Measurements from ENCODE around the gene OR6N1.
A peak's percentile ranks its signal among the peaks of the same experiment; 100 is the strongest.

Gene OR6N1

DNA sequence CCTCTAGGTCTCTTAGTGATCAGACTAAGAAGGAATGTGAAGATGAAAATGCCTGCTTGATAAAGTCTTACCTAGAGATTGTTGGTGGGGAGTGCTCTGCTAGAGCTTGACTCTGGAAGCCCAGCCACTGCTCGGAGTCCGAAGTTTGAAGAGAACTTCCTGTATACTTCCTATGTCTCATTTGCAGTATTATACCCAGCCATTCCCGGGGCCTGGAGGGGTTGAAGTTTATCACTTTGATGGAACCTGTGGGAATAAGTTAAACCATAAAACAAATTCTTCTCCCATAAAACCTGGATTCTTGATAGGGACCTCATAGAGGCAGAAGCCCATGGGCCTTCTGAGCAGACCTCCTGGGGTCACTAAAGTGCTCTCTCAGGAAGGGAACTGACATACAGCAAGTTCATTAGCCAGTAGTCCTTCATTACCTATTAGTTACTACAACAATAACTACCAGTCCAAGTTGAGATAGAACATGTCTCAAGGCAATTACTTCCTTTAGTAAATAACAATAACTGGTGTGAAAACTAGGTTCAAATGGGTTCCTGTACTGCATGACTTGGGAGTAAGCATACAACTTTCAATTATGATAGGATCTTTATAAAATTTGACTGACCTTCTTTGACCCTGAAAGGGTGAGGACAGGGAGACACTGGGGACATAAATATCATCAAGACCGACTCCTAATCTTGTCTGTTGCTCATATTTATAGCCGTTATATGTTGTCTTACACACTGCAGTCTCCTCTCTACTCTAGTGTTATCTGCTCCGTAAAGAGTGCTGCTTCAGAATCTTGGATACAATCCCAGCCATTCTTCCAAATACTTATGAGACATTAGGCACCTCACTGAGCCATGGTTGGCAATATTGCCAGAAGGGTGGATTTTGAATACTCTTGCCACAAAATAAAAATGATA, at the start of gene OR6N1:
Gene OR6N1 (minus strand): TSS at position 246 of the 917 bp plus-strand sequence. CDS start 5,513 bp downstream, outside the sequence.
- no peaks in the 10 kb centered on the region for H3K27me3 ChIP-seq (ENCODE audit: low read depth, low read length)
- no peaks in the 10 kb centered on the region for H3K36me3 ChIP-seq (ENCODE audit: control insufficient read depth in 1 of 2, insufficient read depth in 2 of 2, low read length in 2 of 2)
- H3K9me3 ChIP-seq (ENCODE audit: control insufficient read depth in 1 of 2, low read length in 2 of 2) = no peaks in the 10 kb centered on the region
- no peak within 1 kb of the TSS for H3K27ac ChIP-seq (ENCODE audit: low read length)
- no peak within 1 kb of the TSS for H3K4me3 ChIP-seq (ENCODE audit: low read depth in 1 of 2, low read length in 2 of 2)
- no peaks in the 10 kb centered on the region for H3K4me1 ChIP-seq (ENCODE audit: control insufficient read depth in 1 of 2, insufficient read depth in 2 of 2, low read length in 2 of 2)

DNA sequence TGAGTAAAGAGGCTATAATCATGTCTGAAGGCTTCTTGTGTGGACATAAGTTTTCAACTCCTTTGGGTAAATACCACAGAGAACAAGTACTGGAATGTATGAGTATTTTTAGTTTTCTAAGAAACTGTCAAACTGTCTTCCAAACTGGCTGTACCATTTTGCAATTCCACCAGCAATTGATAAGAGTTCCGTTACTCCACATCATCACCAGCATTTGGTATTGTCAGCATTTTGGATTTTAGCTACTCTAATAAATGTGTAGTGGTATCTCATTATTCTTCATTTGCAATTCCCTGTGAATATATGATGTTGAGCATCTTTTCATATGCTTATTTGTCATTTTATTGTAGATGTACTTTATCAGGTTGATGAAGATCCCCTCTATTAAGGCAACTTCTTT, 49.7 kb upstream of the OR6N1 start:
- no peak overlapping the region for H3K27ac ChIP-seq (ENCODE audit: low read length)
- H3K4me1 ChIP-seq (ENCODE audit: control insufficient read depth in 1 of 2, insufficient read depth in 2 of 2, low read length in 2 of 2) = no peaks in the 10 kb centered on the region

DNA sequence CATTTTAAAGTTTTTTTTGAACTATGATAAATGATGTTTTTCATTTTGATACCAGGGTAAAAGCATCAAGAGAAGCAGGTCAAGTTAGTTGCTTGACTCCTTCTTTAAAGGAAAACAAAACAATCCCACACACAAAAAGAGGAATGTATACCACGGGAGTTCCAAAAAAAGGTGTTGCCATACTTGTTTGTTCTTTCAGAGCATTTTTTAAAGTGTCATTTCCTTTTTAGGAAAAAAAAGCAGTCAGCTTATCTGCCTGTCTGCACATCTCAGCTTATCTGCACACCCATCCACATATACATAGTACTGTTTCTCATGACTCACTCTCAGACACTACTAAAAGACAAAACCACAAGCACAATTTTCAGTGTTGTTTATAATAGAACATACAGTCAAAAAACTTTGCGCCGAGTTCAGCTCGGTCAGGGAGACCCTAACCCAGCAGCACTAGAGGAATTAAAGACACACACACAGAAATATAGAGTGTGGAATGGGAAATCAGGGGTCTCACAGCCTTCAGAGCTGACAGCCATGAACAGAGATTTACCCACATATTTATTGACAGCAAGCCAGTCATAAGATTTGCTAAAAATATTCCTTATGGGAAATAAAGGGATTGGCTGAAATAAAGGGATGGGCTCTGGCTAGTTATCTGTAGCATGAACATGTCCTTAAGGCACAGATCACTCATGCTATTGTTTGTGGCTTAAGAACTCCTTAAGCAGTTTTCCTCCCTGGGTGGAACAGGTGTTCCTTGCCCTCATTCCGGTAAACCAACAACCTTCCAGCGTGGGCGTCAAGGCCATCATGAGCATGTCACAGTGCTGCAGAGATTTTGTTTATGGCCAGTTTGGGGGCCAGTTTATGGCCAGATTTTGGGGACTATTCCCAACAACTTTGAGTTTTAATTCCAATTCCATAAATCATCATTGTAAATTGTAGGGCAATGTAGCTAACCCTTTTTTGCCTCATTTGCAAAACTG, 47.8 kb upstream of the OR6N1 start:
- H3K9me3 ChIP-seq (ENCODE audit: control insufficient read depth in 1 of 2, low read length in 2 of 2) = peaks cover 0 to 4% of the 10 kb centered on the region in 2 donors
- no peaks in the 10 kb centered on the region for H3K27me3 ChIP-seq (ENCODE audit: low read depth, low read length)
- H3K4me3 ChIP-seq (ENCODE audit: low read depth in 1 of 2, low read length in 2 of 2) = no peak overlapping the region
- H3K27ac ChIP-seq (ENCODE audit: low read length) = peak overlapping the region; percentile 17
- no peaks in the 10 kb centered on the region for H3K4me1 ChIP-seq (ENCODE audit: control insufficient read depth in 1 of 2, insufficient read depth in 2 of 2, low read length in 2 of 2)
- no peaks in the 10 kb centered on the region for H3K36me3 ChIP-seq (ENCODE audit: control insufficient read depth in 1 of 2, insufficient read depth in 2 of 2, low read length in 2 of 2)

More for the DNA sequence above, 49.7 kb upstream of the OR6N1 start:
- H3K4me3 ChIP-seq (ENCODE audit: low read depth in 1 of 2, low read length in 2 of 2) = no peak overlapping the region
- no peaks in the 10 kb centered on the region for H3K36me3 ChIP-seq (ENCODE audit: control insufficient read depth in 1 of 2, insufficient read depth in 2 of 2, low read length in 2 of 2)
- no peaks in the 10 kb centered on the region for H3K27me3 ChIP-seq (ENCODE audit: low read depth, low read length)
- H3K9me3 ChIP-seq (ENCODE audit: control insufficient read depth in 1 of 2, low read length in 2 of 2) = peaks cover 0 to 4% of the 10 kb centered on the region in 2 donors

GRCh38 chr1:158818975-158819431, 47.0 kb upstream of the OR6N1 start:
- H3K36me3 ChIP-seq (ENCODE audit: control insufficient read depth in 1 of 2, insufficient read depth in 2 of 2, low read length in 2 of 2) = no peaks in the 10 kb centered on the region
- no peaks in the 10 kb centered on the region for H3K4me1 ChIP-seq (ENCODE audit: control insufficient read depth in 1 of 2, insufficient read depth in 2 of 2, low read length in 2 of 2)
- H3K9me3 ChIP-seq (ENCODE audit: control insufficient read depth in 1 of 2, low read length in 2 of 2) = peaks cover 0 to 4% of the 10 kb centered on the region in 2 donors
- no peaks in the 10 kb centered on the region for H3K27me3 ChIP-seq (ENCODE audit: low read depth, low read length)
- peak overlapping the region; percentile 17 for H3K27ac ChIP-seq (ENCODE audit: low read length)
- no peak overlapping the region for H3K4me3 ChIP-seq (ENCODE audit: low read depth in 1 of 2, low read length in 2 of 2)

DNA sequence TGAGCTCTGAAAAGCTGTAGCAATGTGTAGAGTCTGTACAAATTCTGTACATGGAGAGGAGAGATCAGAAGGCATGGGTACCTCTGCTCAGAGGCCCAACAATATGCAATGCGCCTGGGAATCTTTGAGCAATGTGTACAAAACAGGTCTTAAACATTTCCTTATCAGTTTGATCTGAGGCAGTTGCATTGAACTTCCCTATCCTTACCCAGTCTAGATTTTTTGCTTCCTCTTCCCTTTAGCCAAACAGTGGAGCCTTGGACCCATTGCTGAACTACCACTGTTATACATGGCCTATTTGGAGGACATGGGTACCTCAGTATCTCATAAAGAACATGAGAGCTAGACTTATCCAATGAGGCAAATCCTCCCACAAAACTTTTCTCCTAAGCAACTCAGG, 46.6 kb upstream of the OR6N1 start:
- peak overlapping the region; percentile 17 for H3K27ac ChIP-seq (ENCODE audit: low read length)
- no peaks in the 10 kb centered on the region for H3K27me3 ChIP-seq (ENCODE audit: low read depth, low read length)
- H3K9me3 ChIP-seq (ENCODE audit: control insufficient read depth in 1 of 2, low read length in 2 of 2) = peaks cover 0 to 4% of the 10 kb centered on the region in 2 donors
- no peak overlapping the region for H3K4me3 ChIP-seq (ENCODE audit: low read depth in 1 of 2, low read length in 2 of 2)
- H3K36me3 ChIP-seq (ENCODE audit: control insufficient read depth in 1 of 2, insufficient read depth in 2 of 2, low read length in 2 of 2) = no peaks in the 10 kb centered on the region
- H3K4me1 ChIP-seq (ENCODE audit: control insufficient read depth in 1 of 2, insufficient read depth in 2 of 2, low read length in 2 of 2) = no peaks in the 10 kb centered on the region

- H3K27ac ChIP-seq (ENCODE audit: low read length) = no peak overlapping the region
- no peaks in the 10 kb centered on the region for H3K4me1 ChIP-seq (ENCODE audit: control insufficient read depth in 1 of 2, insufficient read depth in 2 of 2, low read length in 2 of 2)
- H3K27me3 ChIP-seq (ENCODE audit: low read depth, low read length) = no peaks in the 10 kb centered on the region
- H3K36me3 ChIP-seq (ENCODE audit: control insufficient read depth in 1 of 2, insufficient read depth in 2 of 2, low read length in 2 of 2) = no peaks in the 10 kb centered on the region
- H3K9me3 ChIP-seq (ENCODE audit: control insufficient read depth in 1 of 2, low read length in 2 of 2) = no peaks in the 10 kb centered on the region
- no peak overlapping the region for H3K4me3 ChIP-seq (ENCODE audit: low read depth in 1 of 2, low read length in 2 of 2)
Observed at GRCh38 chr1:158814970-158815369, 43.0 kb upstream of the OR6N1 start.

DNA sequence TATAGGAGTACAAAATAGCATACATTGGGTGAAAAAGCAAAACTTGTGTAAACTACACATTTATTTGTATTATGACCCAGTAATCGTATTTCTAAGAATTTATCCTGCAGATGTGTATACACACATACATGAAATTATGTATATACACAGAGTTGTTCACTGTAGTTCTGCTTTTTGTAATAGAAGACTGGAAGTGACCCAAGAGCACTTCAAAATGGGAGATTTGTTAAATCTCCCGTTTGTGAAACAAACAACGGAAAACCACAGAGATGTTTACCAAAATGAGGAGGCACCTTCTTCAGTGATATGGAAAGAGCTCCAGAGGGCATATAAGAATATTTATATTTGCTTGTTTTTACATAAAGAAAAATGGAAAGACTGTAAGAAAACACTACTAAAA, 41.2 kb upstream of the OR6N1 start:
- no peaks in the 10 kb centered on the region for H3K36me3 ChIP-seq (ENCODE audit: control insufficient read depth in 1 of 2, insufficient read depth in 2 of 2, low read length in 2 of 2)
- H3K4me1 ChIP-seq (ENCODE audit: control insufficient read depth in 1 of 2, insufficient read depth in 2 of 2, low read length in 2 of 2) = no peaks in the 10 kb centered on the region
- H3K9me3 ChIP-seq (ENCODE audit: control insufficient read depth in 1 of 2, low read length in 2 of 2) = no peaks in the 10 kb centered on the region
- no peak overlapping the region for H3K27ac ChIP-seq (ENCODE audit: low read length)
- no peak overlapping the region for H3K4me3 ChIP-seq (ENCODE audit: low read depth in 1 of 2, low read length in 2 of 2)
- no peaks in the 10 kb centered on the region for H3K27me3 ChIP-seq (ENCODE audit: low read depth, low read length)

- Histone ChIP-seq H3K4me1 (ENCODE audit: control insufficient read depth in 1 of 2, insufficient read depth in 2 of 2, low read length in 2 of 2) (peaks cover 0 to 1% of the 10 kb centered on the region in 2 donors), H3K9me3 (ENCODE audit: control insufficient read depth in 1 of 2, low read length in 2 of 2) (no peaks in the 10 kb centered on the region), H3K4me3 (ENCODE audit: low read depth in 1 of 2, low read length in 2 of 2) (no peak overlapping the region), H3K27ac (ENCODE audit: low read length) (no peak overlapping the region), H3K27me3 (ENCODE audit: low read depth, low read length) (no peaks in the 10 kb centered on the region), H3K36me3 (ENCODE audit: control insufficient read depth in 1 of 2, insufficient read depth in 2 of 2, low read length in 2 of 2) (no peaks in the 10 kb centered on the region)
Observed at GRCh38 chr1:158812336-158812735, 40.3 kb upstream of the OR6N1 start.

- no peaks in the 10 kb centered on the region for H3K36me3 ChIP-seq (ENCODE audit: control insufficient read depth in 1 of 2, insufficient read depth in 2 of 2, low read length in 2 of 2)
- peaks cover 0 to 3% of the 10 kb centered on the region in 2 donors for H3K4me1 ChIP-seq (ENCODE audit: control insufficient read depth in 1 of 2, insufficient read depth in 2 of 2, low read length in 2 of 2)
- H3K27me3 ChIP-seq (ENCODE audit: low read depth, low read length) = no peaks in the 10 kb centered on the region
- H3K9me3 ChIP-seq (ENCODE audit: control insufficient read depth in 1 of 2, low read length in 2 of 2) = no peaks in the 10 kb centered on the region
- no peak overlapping the region for H3K27ac ChIP-seq (ENCODE audit: low read length)
- H3K4me3 ChIP-seq (ENCODE audit: low read depth in 1 of 2, low read length in 2 of 2) = no peak overlapping the region
Observed at GRCh38 chr1:158810311-158810710, 38.3 kb upstream of the OR6N1 start.

GRCh38 chr1:158809862-158810261, 37.9 kb upstream of the OR6N1 start:
- Histone ChIP-seq H3K9me3 (ENCODE audit: control insufficient read depth in 1 of 2, low read length in 2 of 2) (no peaks in the 10 kb centered on the region), H3K27me3 (ENCODE audit: low read depth, low read length) (no peaks in the 10 kb centered on the region), H3K4me1 (ENCODE audit: control insufficient read depth in 1 of 2, insufficient read depth in 2 of 2, low read length in 2 of 2) (peaks cover 0 to 3% of the 10 kb centered on the region in 2 donors), H3K27ac (ENCODE audit: low read length) (no peak overlapping the region), H3K4me3 (ENCODE audit: low read depth in 1 of 2, low read length in 2 of 2) (no peak overlapping the region), H3K36me3 (ENCODE audit: control insufficient read depth in 1 of 2, insufficient read depth in 2 of 2, low read length in 2 of 2) (no peaks in the 10 kb centered on the region)

GRCh38 chr1:158809256-158809655, 37.3 kb upstream of the OR6N1 start:
- no peak overlapping the region for H3K4me3 ChIP-seq (ENCODE audit: low read depth in 1 of 2, low read length in 2 of 2)

More at GRCh38 chr1:158809256-158809655, 37.3 kb upstream of the OR6N1 start:
- no peaks in the 10 kb centered on the region for H3K9me3 ChIP-seq (ENCODE audit: control insufficient read depth in 1 of 2, low read length in 2 of 2)
- no peaks in the 10 kb centered on the region for H3K36me3 ChIP-seq (ENCODE audit: control insufficient read depth in 1 of 2, insufficient read depth in 2 of 2, low read length in 2 of 2)
- H3K4me1 ChIP-seq (ENCODE audit: control insufficient read depth in 1 of 2, insufficient read depth in 2 of 2, low read length in 2 of 2) = peaks cover 0 to 3% of the 10 kb centered on the region in 2 donors
- no peak overlapping the region for H3K27ac ChIP-seq (ENCODE audit: low read length)
- no peaks in the 10 kb centered on the region for H3K27me3 ChIP-seq (ENCODE audit: low read depth, low read length)
